ENCODE results near the gene AGTRAP. TPM values are rescaled to one million over a fixed set of nuclear protein-coding genes. Genes with fewer than 3 reads are reported as not detected.

The AGTRAP gene
- total RNA-seq, 2 experiments from 2014 or later = 8.9 to 9.4 TPM

- Mint-ChIP-seq H3K9me3 (no peaks in the 10 kb centered on the region), H3K27ac (no peak overlapping the region), H3K36me3 (ENCODE audit: low read depth) (no peaks in the 10 kb centered on the region), H3K27me3 (peaks cover 13% of the 10 kb centered on the region), H3K4me3 (no peak overlapping the region), H3K4me1 (ENCODE audit: low read depth) (peaks cover 20% of the 10 kb centered on the region)
- no peak for TF ChIP-seq CTCF (IDR thresholded peaks at IDR 0.05)
- ChIA-PET CTCF (interaction anchor here (1.8 to 2.2 kb wide), 2 partner anchors 13 to 19 kb away, joined by 5 to 6 read pairs; no protein-coding TSS in a partner anchor), POLR2A (interaction anchor here (1.5 kb wide), 1 partner anchor 211 kb away, joined by 4 read pairs; no protein-coding TSS in a partner anchor)
- DNase-seq = no peak
- intact Hi-C loops (cut with micrococcal nuclease) = no loop called here
- ATAC-seq = no peak
Observed at GRCh38 chr1:11697188-11697892, 38.6 kb upstream of the AGTRAP start.

- peaks cover 15% of the 10 kb centered on the region for H3K4me1 Mint-ChIP-seq (ENCODE audit: low read depth)
- DNase-seq (peak; percentile 18), ATAC-seq (no peak)
- H3K36me3 Mint-ChIP-seq (ENCODE audit: low read depth) = no peaks in the 10 kb centered on the region
- H3K4me3 Mint-ChIP-seq = no peak overlapping the region
- TF ChIP-seq CTCF (IDR thresholded peaks at IDR 0.05) = no peak
- intact Hi-C loops (cut with micrococcal nuclease) = no loop called here
- H3K9me3 Mint-ChIP-seq = no peaks in the 10 kb centered on the region
- ChIA-PET CTCF (interaction anchor here (1.8 to 2.2 kb wide), 2 partner anchors 13 to 18 kb away, joined by 5 to 6 read pairs; no protein-coding TSS in a partner anchor), POLR2A (no interaction called here)
- no peak overlapping the region for H3K27ac Mint-ChIP-seq
- H3K27me3 Mint-ChIP-seq = peaks cover 9% of the 10 kb centered on the region
Observed at GRCh38 chr1:11697893-11698210, 38.1 kb upstream of the AGTRAP start.

- Mint-ChIP-seq H3K4me3 (no peak overlapping the region), H3K27me3 (peaks cover 1% of the 10 kb centered on the region), H3K4me1 (ENCODE audit: low read depth) (peaks cover 6% of the 10 kb centered on the region), H3K27ac (no peak overlapping the region), H3K9me3 (no peaks in the 10 kb centered on the region), H3K36me3 (ENCODE audit: low read depth) (no peaks in the 10 kb centered on the region)
- POLR2A ChIA-PET = interaction anchor here (0.6 to 0.8 kb wide), 2 partner anchors 88 to 234 kb away, joined by 3 read pairs; partner anchors contain the start of gene PLOD1
- no peak for ATAC-seq
- CTCF ChIA-PET = interaction anchor here (1.3 to 1.7 kb wide), 4 partner anchors 11 to 663 kb away, joined by 3 to 6 read pairs (median 4); partner anchors contain the start of gene FBXO6
- no peak for TF ChIP-seq CTCF (IDR thresholded peaks at IDR 0.05)
- intact Hi-C loops (cut with micrococcal nuclease) = no loop called here
- no peak for DNase-seq
Observed at GRCh38 chr1:11700601-11701467, 35.1 kb upstream of the AGTRAP start.

GRCh38 chr1:11701551-11701961 lies 34.4 kb upstream of the AGTRAP start:
- H3K36me3 Mint-ChIP-seq (ENCODE audit: low read depth) = no peaks in the 10 kb centered on the region
- H3K9me3 Mint-ChIP-seq = no peaks in the 10 kb centered on the region
- ChIA-PET CTCF (interaction anchor here (1.3 to 1.7 kb wide), 2 partner anchors 37 to 56 kb away, joined by 3 to 6 read pairs; partner anchors contain the start of gene FBXO6), POLR2A (no interaction called here)
- H3K4me3 Mint-ChIP-seq = no peak overlapping the region
- peaks cover 6% of the 10 kb centered on the region for H3K4me1 Mint-ChIP-seq (ENCODE audit: low read depth)
- TF ChIP-seq CTCF (IDR thresholded peaks at IDR 0.05) = no peak
- H3K27me3 Mint-ChIP-seq = peaks cover 1% of the 10 kb centered on the region
- H3K27ac Mint-ChIP-seq = no peak overlapping the region
- no peak for DNase-seq
- no peak for ATAC-seq
- intact Hi-C loops (cut with micrococcal nuclease) = no loop called here

All from activated CD8-positive, alpha-beta T cell treated with anti-CD3 and anti-CD28 coated beads for 36 hours (primary cell).